Hepatocyte (in vitro differentiated cells): ENCODE data around the gene ROR1.

Source experiments
- EZH2phosphoT487 ChIP-seq: fragments of 200-600 bp; sonication (generic); IDR thresholded peaks from one replicate; pipeline ENCODE4 v1.6.1; 2018; ENCODE audit warnings: antibody characterized with exemption, mild to moderate bottlenecking, low read depth, moderate library complexity; ENCODE audit not compliant: unreplicated experiment, severe bottlenecking
- TF ChIP-seq, protein P1 (sequence below): fragments of 200-600 bp; sonication (generic); IDR thresholded peaks from 2 replicates; pipeline ENCODE4 v1.5.1; 2016; ENCODE audit warnings: antibody characterized with exemption, mild to moderate bottlenecking; ENCODE audit not compliant: poor library complexity

GRCh38 chr1:64062529-64062928, 288.7 kb downstream of the ROR1 start:
- TF ChIP-seq, protein P1, sequence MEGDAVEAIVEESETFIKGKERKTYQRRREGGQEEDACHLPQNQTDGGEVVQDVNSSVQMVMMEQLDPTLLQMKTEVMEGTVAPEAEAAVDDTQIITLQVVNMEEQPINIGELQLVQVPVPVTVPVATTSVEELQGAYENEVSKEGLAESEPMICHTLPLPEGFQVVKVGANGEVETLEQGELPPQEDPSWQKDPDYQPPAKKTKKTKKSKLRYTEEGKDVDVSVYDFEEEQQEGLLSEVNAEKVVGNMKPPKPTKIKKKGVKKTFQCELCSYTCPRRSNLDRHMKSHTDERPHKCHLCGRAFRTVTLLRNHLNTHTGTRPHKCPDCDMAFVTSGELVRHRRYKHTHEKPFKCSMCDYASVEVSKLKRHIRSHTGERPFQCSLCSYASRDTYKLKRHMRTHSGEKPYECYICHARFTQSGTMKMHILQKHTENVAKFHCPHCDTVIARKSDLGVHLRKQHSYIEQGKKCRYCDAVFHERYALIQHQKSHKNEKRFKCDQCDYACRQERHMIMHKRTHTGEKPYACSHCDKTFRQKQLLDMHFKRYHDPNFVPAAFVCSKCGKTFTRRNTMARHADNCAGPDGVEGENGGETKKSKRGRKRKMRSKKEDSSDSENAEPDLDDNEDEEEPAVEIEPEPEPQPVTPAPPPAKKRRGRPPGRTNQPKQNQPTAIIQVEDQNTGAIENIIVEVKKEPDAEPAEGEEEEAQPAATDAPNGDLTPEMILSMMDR = no peak
- no peak for TF ChIP-seq EZH2phosphoT487
